Measurements from ENCODE around the gene WNT9B.

GRCh38 chr17:46854948-46855347, 3.6 kb downstream of the WNT9B start:
- TF ChIP-seq, protein P1, sequence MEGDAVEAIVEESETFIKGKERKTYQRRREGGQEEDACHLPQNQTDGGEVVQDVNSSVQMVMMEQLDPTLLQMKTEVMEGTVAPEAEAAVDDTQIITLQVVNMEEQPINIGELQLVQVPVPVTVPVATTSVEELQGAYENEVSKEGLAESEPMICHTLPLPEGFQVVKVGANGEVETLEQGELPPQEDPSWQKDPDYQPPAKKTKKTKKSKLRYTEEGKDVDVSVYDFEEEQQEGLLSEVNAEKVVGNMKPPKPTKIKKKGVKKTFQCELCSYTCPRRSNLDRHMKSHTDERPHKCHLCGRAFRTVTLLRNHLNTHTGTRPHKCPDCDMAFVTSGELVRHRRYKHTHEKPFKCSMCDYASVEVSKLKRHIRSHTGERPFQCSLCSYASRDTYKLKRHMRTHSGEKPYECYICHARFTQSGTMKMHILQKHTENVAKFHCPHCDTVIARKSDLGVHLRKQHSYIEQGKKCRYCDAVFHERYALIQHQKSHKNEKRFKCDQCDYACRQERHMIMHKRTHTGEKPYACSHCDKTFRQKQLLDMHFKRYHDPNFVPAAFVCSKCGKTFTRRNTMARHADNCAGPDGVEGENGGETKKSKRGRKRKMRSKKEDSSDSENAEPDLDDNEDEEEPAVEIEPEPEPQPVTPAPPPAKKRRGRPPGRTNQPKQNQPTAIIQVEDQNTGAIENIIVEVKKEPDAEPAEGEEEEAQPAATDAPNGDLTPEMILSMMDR (conservative IDR thresholded peaks at IDR 0.05; ENCODE audit: low read depth, low read length), result no peak
- TF ChIP-seq EZH2phosphoT487 (IDR thresholded peaks at IDR 0.05; ENCODE audit: borderline replicate concordance, low read length), result no peak
- no peak for TF ChIP-seq EZH2 (IDR thresholded peaks at IDR 0.05; ENCODE audit: low read length, unreplicated experiment)
